Epidermal melanocyte (primary cell): ENCODE results near the gene MAGEB3.
"Not testable (repeated sequence)": the region's sequence is repeated elsewhere in the genome, so short reads cannot be mapped to it uniquely, and the experiment has no call there.

ENCODE experiments used
- DNase-seq: peaks from one replicate; pipeline ENCODE4 v3.0.0; 2011; ENCODE audit warnings: low spot score; ENCODE audit not compliant: insufficient read length

MAGEB3 gene, protein sequence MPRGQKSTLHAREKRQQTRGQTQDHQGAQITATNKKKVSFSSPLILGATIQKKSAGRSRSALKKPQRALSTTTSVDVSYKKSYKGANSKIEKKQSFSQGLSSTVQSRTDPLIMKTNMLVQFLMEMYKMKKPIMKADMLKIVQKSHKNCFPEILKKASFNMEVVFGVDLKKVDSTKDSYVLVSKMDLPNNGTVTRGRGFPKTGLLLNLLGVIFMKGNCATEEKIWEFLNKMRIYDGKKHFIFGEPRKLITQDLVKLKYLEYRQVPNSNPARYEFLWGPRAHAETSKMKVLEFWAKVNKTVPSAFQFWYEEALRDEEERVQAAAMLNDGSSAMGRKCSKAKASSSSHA

DNA sequence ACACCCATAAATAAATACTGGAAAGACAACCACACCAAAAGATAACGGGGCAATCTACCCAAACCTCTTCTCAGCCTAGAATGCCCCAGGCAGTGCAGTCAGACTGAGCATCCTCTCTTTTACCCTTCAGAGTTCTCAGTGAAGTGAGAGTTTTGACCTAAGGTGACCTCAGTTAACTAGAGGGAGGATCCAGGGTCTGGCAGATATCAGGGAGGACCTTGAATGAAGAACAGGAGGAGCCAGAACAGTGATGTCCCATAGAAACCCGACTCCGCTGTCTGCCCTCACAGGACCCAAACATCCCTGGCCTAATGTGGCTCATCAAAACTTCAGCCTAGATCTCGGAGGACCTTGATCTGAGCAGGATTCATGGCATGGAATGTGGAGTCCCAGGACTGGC is at the start of gene MAGEB3:
MAGEB3 (plus strand) TSS at position 263 of the 400 bp plus-strand sequence. CDS start 5,268 bp downstream, outside the sequence.
- DNase-seq, result no peak

DNA sequence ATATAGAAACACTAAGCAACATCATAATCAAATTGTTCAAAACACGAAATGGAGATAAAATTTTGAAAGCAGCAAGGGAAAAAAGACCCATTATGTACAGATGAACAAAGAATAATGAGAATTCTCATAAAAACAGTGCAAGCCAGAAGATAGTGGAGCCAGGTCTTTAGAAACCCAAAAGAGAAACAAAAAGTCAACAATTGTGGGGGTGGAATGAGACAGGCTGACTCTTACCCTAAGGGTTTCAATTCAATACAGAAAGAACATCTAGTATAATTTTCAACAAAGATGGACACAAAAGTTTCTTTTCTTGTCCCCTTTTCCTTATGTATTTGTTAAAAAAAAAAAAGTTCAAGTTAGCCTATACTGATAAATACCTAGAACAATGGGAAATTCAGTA is 49.1 kb upstream of the MAGEB3 start:
- no peak for DNase-seq

DNA sequence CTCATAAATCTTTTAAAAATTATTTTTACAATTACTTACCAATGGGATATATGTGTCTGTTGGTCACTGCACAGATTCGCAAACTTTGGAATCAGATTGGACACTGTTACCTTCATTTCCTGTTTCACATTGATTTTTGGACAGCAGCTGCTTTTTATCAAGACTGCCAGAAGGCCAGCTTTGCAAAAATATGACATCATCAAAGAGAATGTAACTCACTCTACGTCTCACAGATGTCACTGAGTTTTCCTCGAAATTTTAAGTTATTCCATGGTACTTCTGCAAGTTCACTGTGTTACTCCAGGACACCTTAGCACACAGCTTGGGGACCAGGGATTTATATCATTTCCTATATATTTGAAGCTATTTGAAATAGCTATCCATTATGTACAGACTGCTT is 46.9 kb upstream of the MAGEB3 start:
- no peak for DNase-seq

DNA sequence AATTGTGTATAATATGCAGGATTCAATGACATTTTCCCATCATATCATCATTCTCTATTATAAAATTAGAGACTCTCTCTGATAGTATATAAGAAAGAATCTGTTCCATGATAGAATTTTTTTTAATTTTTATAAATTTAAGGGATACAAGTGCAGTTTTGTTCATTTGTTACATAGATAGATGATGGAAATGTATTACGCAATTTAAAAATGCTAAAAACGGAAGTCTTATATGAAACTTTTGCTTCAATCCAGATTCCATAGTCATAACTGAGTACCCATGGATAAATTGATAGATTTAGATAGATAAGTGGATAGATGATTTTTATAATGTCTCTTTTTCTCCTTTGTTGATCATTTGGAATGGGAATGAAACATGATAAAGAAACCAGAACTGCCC is 40.0 kb upstream of the MAGEB3 start:
- no peak for DNase-seq

GRCh38 chrX:30193910-30194309 is 36.5 kb upstream of the MAGEB3 start:
- not testable (repeated sequence) for DNase-seq

DNA sequence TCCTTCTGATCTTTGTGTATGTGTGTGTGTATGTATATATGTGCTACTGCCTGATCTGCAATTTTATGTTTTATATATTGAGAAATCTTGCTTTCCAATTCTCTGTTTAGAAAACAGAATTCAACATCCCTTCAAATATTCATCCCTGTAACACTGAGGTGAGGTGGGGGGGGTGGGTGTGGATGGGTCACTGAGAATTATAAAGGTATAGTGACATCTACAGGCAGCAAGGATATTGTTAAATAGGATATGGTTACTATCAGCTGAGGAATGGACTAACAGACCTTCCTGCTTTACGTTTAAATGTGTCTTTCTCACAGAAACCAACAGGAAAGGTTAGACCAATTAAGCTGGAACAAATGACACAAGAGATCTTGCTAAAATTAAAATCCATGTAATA is 34.1 kb upstream of the MAGEB3 start:
- no peak for DNase-seq

GRCh38 chrX:30212172-30212571 is 18.3 kb upstream of the MAGEB3 start:
- no peak for DNase-seq

- no peak for DNase-seq
These were observed 15.1 kb upstream of the MAGEB3 start, which contains the start of gene MAGEB2 for GRCh38 chrX:30215357-30215843. Gene MAGEB2 (plus strand): TSS chrX:30215563. CDS start chrX:30218581, 3,018 bp downstream.

- DNase-seq, result no peak
These were observed 13.0 kb upstream of the MAGEB3 start for GRCh38 chrX:30217465-30217864.

- DNase-seq, result no peak
These were observed 11.1 kb upstream of the MAGEB3 start for GRCh38 chrX:30219372-30219771.

GRCh38 chrX:30220661-30221060 is 9.8 kb upstream of the MAGEB3 start:
- no peak for DNase-seq

- DNase-seq, result no peak
These were observed 5.9 kb upstream of the MAGEB3 start for GRCh38 chrX:30224536-30224935.

- no peak for DNase-seq
These were observed 1.9 kb upstream of the MAGEB3 start for GRCh38 chrX:30228526-30228925.

DNA sequence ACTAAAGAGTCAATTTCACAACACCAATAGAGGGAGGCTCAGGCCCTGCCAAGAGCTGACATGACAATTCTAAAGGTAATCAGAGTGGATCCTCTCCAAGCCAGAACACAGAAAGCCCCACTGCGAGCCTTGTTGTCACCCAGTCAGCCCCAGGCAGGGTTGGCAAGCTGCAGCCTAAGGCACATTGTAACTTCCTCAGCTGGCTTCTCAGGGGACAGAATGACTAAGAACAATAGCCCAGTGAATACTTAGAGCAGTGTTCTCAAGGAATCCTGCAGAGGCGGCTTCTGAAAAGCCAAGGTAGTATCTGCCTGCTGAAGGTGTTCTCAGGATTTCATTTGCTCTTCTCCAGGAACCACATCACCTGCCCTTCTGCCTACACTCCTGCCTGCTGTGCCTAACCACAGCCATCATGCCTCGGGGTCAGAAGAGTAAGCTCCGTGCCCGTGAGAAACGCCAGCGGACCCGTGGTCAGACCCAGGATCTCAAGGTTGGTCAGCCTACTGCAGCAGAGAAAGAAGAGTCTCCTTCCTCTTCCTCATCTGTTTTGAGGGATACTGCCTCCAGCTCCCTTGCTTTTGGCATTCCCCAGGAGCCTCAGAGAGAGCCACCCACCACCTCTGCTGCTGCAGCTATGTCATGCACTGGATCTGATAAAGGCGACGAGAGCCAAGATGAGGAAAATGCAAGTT is 11.4 kb downstream of the MAGEB3 start, which contains the start of gene MAGEB4:
MAGEB4 (plus strand) TSS at position 277 of the 692 bp plus-strand sequence; CDS start at position 413, 136 bp downstream.
- DNase-seq, result no peak

- DNase-seq, result no peak
These were observed 16.5 kb downstream of the MAGEB3 start, which contains the start of gene MAGEB1 for GRCh38 chrX:30246769-30247489. Gene MAGEB1 (plus strand): TSS chrX:30247146. CDS start chrX:30250494, 3,348 bp downstream.

DNA sequence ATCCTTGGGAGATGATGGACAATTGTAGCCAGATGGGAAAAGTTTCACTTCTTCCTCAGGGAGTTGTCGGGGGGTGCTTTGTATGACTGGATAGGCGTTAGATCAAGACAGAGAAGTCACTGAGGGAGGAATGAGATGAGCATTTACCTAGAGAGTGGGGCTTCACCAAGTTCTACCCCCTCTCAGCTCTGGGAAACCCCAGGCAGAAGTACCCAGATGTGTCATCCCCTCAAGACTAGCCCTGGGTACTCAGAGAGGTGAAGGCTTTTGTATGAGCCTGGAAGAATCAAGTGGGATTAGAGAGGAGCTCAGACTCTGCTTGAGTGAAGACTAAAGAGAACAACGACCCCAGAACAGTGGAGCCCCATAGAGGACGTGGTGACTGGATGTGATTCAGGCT is 18.4 kb downstream of the MAGEB3 start:
- no peak for DNase-seq

DNA sequence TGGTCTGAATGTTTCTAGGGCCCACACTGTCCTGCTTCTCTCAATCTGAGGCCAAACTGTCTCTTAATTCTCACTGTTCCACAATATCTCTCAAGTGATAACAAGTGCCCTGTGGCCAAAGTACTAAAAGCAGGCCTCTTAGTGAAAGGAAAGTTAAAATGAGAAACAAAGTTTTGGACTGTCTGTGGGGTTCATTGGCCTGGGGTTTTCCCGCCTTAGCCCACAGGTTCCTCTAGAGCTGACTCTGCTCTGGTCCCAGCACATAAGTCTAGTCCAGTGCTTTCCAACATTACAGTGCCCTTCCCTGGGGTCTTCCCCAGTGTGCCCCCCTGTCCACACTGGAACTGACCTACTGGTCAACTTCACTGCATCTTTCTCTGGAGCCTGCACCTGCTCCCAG is 22.8 kb downstream of the MAGEB3 start:
- no peak for DNase-seq

- no peak for DNase-seq
These were observed 29.5 kb downstream of the MAGEB3 start for GRCh38 chrX:30259927-30260326.

- DNase-seq, result no peak
These were observed 30.6 kb downstream of the MAGEB3 start for GRCh38 chrX:30261012-30261411.

GRCh38 chrX:30262763-30263162 is 32.3 kb downstream of the MAGEB3 start:
- no peak for DNase-seq

DNA sequence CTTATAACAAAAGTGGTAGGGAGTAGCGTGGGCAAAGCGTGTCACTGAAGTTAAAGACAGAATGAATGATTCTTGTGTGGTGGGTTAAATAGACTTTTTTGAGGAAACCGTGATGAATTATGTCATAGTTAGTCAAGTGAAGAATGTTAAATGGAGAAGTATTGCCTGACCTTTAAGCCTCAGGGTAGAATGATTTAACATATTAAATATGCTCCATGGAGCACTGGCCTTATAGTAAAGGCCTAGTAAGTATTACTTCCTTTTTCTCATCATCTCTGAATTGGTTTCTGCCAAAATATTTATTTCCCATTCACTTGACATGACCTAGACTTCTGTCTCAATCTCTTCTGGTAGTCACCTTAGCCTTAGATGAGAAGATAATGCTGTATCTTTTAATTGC is 40.2 kb downstream of the MAGEB3 start:
- no peak for DNase-seq

- no peak for DNase-seq
These were observed 45.0 kb downstream of the MAGEB3 start for GRCh38 chrX:30275498-30275897.
